Mesenchymal stem cell (in vitro differentiated cells and primary cell): ENCODE results near the gene MPZL1.

Source experiments
- DNase-seq: peaks from one replicate; pipeline ENCODE4 v3.0.0-alpha.2; 2013
- H2AFZ ChIP-seq: one replicate; pipeline ENCODE4 v1.6.1; 2013; ENCODE audit warnings: low read depth, mild to moderate bottlenecking, control low read depth, inconsistent platforms, low read length, moderate library complexity
- H2AK5ac ChIP-seq: 2 replicates; pipeline ENCODE4 v1.6.1; 2013; ENCODE audit warnings: low read length, moderate library complexity, mild to moderate bottlenecking, inconsistent platforms; ENCODE audit not compliant: severe bottlenecking
- H2BK120ac ChIP-seq: one replicate; pipeline ENCODE4 v1.6.1; 2013; ENCODE audit warnings: low read depth, mild to moderate bottlenecking, inconsistent platforms, low read length, moderate library complexity
- H2BK12ac ChIP-seq, 2 experiments: one replicate each; pipeline ENCODE4 v1.6.1; 2013; ENCODE audit warnings: inconsistent platforms in 2 of 2, low read length in 2 of 2, mild to moderate bottlenecking in 2 of 2, moderate library complexity in 2 of 2, control low read depth in 1 of 2
- H2BK15ac ChIP-seq: one replicate; pipeline ENCODE4 v1.6.1; 2013; ENCODE audit warnings: mild to moderate bottlenecking, low read depth, inconsistent platforms; ENCODE audit not compliant: poor library complexity, severe bottlenecking
- H2BK5ac ChIP-seq: 2 replicates; pipeline ENCODE4 v1.6.1; 2013; ENCODE audit warnings: low read depth, mild to moderate bottlenecking, low read length, control low read depth, inconsistent platforms; ENCODE audit not compliant: poor library complexity, severe bottlenecking
- H3K14ac ChIP-seq, 2 experiments: one replicate each; pipeline ENCODE4 v1.6.1; 2013; ENCODE audit warnings: inconsistent platforms in 2 of 2, low read length in 2 of 2, control low read depth in 1 of 2, mild to moderate bottlenecking in 1 of 2, moderate library complexity in 1 of 2
- H3K18ac ChIP-seq, 2 experiments: one replicate each; pipeline ENCODE4 v1.6.1; 2013; ENCODE audit warnings: inconsistent platforms in 2 of 2, low read length in 2 of 2, control low read depth in 1 of 2, low read depth in 1 of 2, mild to moderate bottlenecking in 1 of 2
- H3K23ac ChIP-seq, 2 experiments: one replicate each; pipeline ENCODE4 v1.6.1; 2013; ENCODE audit warnings: inconsistent platforms in 2 of 2, low read length in 2 of 2, mild to moderate bottlenecking in 2 of 2, moderate library complexity in 2 of 2, control low read depth in 1 of 2
- H3K27ac ChIP-seq: 2 replicates; pipeline ENCODE4 v1.5.1; 2013; ENCODE audit warnings: mild to moderate bottlenecking, moderate library complexity, low read length, control low read depth, inconsistent platforms; ENCODE audit not compliant: poor library complexity, severe bottlenecking
- H3K27me3 ChIP-seq, 2 experiments: 2 replicates each; pipeline versions ENCODE4 v1.6.1 to v1.7.0; 2013; ENCODE audit warnings: low read length in 2 of 2, mild to moderate bottlenecking in 2 of 2, moderate library complexity in 2 of 2, control low read depth in 1 of 2, inconsistent platforms in 1 of 2; ENCODE audit not compliant: control insufficient read depth in 1 of 2, insufficient read depth in 1 of 2
- H3K36me3 ChIP-seq, 2 experiments: 2 replicates each; pipeline versions ENCODE4 v1.6.1 to v1.7.0; 2013; ENCODE audit warnings: low read length in 2 of 2, control low read depth in 1 of 2, inconsistent platforms in 1 of 2, low read depth in 1 of 2, mild to moderate bottlenecking in 1 of 2; ENCODE audit not compliant: insufficient read depth in 2 of 2, control insufficient read depth in 1 of 2
- H3K4ac ChIP-seq, 2 experiments: one replicate each; pipeline ENCODE4 v1.6.1; 2013; ENCODE audit warnings: inconsistent platforms in 2 of 2, low read length in 2 of 2, mild to moderate bottlenecking in 2 of 2, moderate library complexity in 2 of 2, control low read depth in 1 of 2, low read depth in 1 of 2
- H3K4me1 ChIP-seq: 2 replicates; pipeline ENCODE4 v1.6.1; 2013; ENCODE audit warnings: low read depth, low read length, control low read depth; ENCODE audit not compliant: control insufficient read depth, insufficient read depth
- H3K4me2 ChIP-seq: 2 replicates; pipeline ENCODE4 v1.6.1; 2013; ENCODE audit warnings: low read length, mild to moderate bottlenecking, inconsistent platforms; ENCODE audit not compliant: poor library complexity, severe bottlenecking
- H3K4me3 ChIP-seq, 2 experiments: 2 replicates each; pipeline versions ENCODE4 v1.5.1 to v1.7.0; 2013; ENCODE audit warnings: low read length in 2 of 2, mild to moderate bottlenecking in 2 of 2, control low read depth in 1 of 2, low read depth in 1 of 2; ENCODE audit not compliant: insufficient read depth in 1 of 2
- H3K79me1 ChIP-seq: replicated peaks from 2 replicates; pipeline ENCODE4 v1.6.1; 2013; ENCODE audit warnings: mild to moderate bottlenecking, control low read depth, low read length, inconsistent platforms; ENCODE audit not compliant: poor library complexity, severe bottlenecking
- H3K9ac ChIP-seq: 2 replicates; pipeline ENCODE4 v1.7.0; 2013; ENCODE audit warnings: mild to moderate bottlenecking, low read length, moderate library complexity
- H3K9me3 ChIP-seq: 2 replicates; pipeline ENCODE4 v1.7.0; 2013; ENCODE audit warnings: mild to moderate bottlenecking, low read length; ENCODE audit not compliant: control insufficient read depth
- H4K8ac ChIP-seq: one replicate; pipeline ENCODE4 v1.6.1; 2013; ENCODE audit warnings: inconsistent platforms, mild to moderate bottlenecking, low read length, moderate library complexity
- H4K91ac ChIP-seq: one replicate; pipeline ENCODE4 v1.6.1; 2013; ENCODE audit warnings: mild to moderate bottlenecking, low read length, inconsistent platforms
- WGBS: methylation state at CpG from one replicate; pipeline ENCODE4 v1.1.7; 2013; ENCODE audit warnings: mixed read lengths; 5-methylcytosine and 5-hydroxymethylcytosine counted together

The MPZL1 gene

GRCh38 chr1:167748906-167749305 lies 27.1 kb downstream of the MPZL1 start:
- no peak overlapping the region for H2BK12ac ChIP-seq
- no peaks in the 10 kb centered on the region for H3K79me1 ChIP-seq
- H2AFZ ChIP-seq = no peak overlapping the region
- no peak overlapping the region for H4K8ac ChIP-seq
- H3K27ac ChIP-seq = no peak overlapping the region
- no peak overlapping the region for H3K4me3 ChIP-seq
- no peak for DNase-seq
- H4K91ac ChIP-seq = no peak overlapping the region
- no peaks in the 10 kb centered on the region for H3K27me3 ChIP-seq
- H2BK120ac ChIP-seq = no peak overlapping the region
- no peak overlapping the region for H2AK5ac ChIP-seq
- H3K36me3 ChIP-seq = no peaks in the 10 kb centered on the region
- H3K4me2 ChIP-seq = no peak overlapping the region
- no peak overlapping the region for H3K14ac ChIP-seq
- H3K4ac ChIP-seq = no peak overlapping the region
- H3K4me1 ChIP-seq = peaks cover 11% of the 10 kb centered on the region
- H3K9me3 ChIP-seq = no peaks in the 10 kb centered on the region
- H3K9ac ChIP-seq = no peak overlapping the region
- no peak overlapping the region for H3K18ac ChIP-seq
- H3K23ac ChIP-seq = no peak overlapping the region
- no peak overlapping the region for H2BK15ac ChIP-seq
- no peak overlapping the region for H2BK5ac ChIP-seq

- Histone ChIP-seq H2BK15ac (no peak overlapping the region), H3K23ac (no peak overlapping the region)
Measured at GRCh38 chr1:167749741-167750140, 28.0 kb downstream of the MPZL1 start.

GRCh38 chr1:167750641-167751040 lies 28.9 kb downstream of the MPZL1 start:
- H3K27me3 ChIP-seq = no peaks in the 10 kb centered on the region

More at GRCh38 chr1:167749741-167750140, 28.0 kb downstream of the MPZL1 start:
- no peak overlapping the region for H3K9ac ChIP-seq
- no peak overlapping the region for H3K14ac ChIP-seq
- no peaks in the 10 kb centered on the region for H3K79me1 ChIP-seq
- peaks cover 11% of the 10 kb centered on the region for H3K4me1 ChIP-seq
- H2BK12ac ChIP-seq = no peak overlapping the region
- DNase-seq = no peak
- no peak overlapping the region for H3K4me3 ChIP-seq
- no peak overlapping the region for H3K18ac ChIP-seq
- no peaks in the 10 kb centered on the region for H3K27me3 ChIP-seq
- H2AFZ ChIP-seq = no peak overlapping the region
- H3K4me2 ChIP-seq = no peak overlapping the region
- H4K8ac ChIP-seq = no peak overlapping the region
- no peak overlapping the region for H3K27ac ChIP-seq
- no peak overlapping the region for H4K91ac ChIP-seq
- no peaks in the 10 kb centered on the region for H3K36me3 ChIP-seq
- H2AK5ac ChIP-seq = no peak overlapping the region
- H3K9me3 ChIP-seq = no peaks in the 10 kb centered on the region
- 93% methylated on average over 1 of the region's 2 CpGs for WGBS
- no peak overlapping the region for H3K4ac ChIP-seq
- no peak overlapping the region for H2BK5ac ChIP-seq
- H2BK120ac ChIP-seq = no peak overlapping the region

GRCh38 chr1:167751676-167752075 lies 29.9 kb downstream of the MPZL1 start:
- Histone ChIP-seq H2BK12ac (no peak overlapping the region), H3K9me3 (no peaks in the 10 kb centered on the region), H3K23ac (no peak overlapping the region), H2BK5ac (no peak overlapping the region), H3K4ac (no peak overlapping the region), H2AFZ (no peak overlapping the region), H2BK120ac (no peak overlapping the region), H4K8ac (no peak overlapping the region), H3K4me3 (peak overlapping the region in 1 of 2 experiments; percentile 67), H3K27ac (no peak overlapping the region), H3K36me3 (no peaks in the 10 kb centered on the region), H3K14ac (no peak overlapping the region), H3K18ac (no peak overlapping the region), H3K4me2 (no peak overlapping the region), H3K27me3 (no peaks in the 10 kb centered on the region), H3K79me1 (peaks cover 2% of the 10 kb centered on the region), H3K4me1 (peaks cover 8% of the 10 kb centered on the region), H4K91ac (no peak overlapping the region), H3K9ac (peak overlapping the region; percentile 73), H2BK15ac (no peak overlapping the region), H2AK5ac (no peak overlapping the region)
- no peak for DNase-seq
- WGBS = 98% methylated on average over 1 of the region's 1 CpG

More at GRCh38 chr1:167750641-167751040, 28.9 kb downstream of the MPZL1 start:
- DNase-seq = no peak
- Histone ChIP-seq H3K14ac (no peak overlapping the region), H3K18ac (no peak overlapping the region), H4K91ac (no peak overlapping the region), H2BK120ac (no peak overlapping the region), H3K36me3 (no peaks in the 10 kb centered on the region), H2BK12ac (no peak overlapping the region), H3K9ac (no peak overlapping the region), H2BK15ac (no peak overlapping the region), H2AK5ac (no peak overlapping the region), H3K4me2 (no peak overlapping the region), H2AFZ (no peak overlapping the region), H3K79me1 (peaks cover 2% of the 10 kb centered on the region), H4K8ac (no peak overlapping the region), H3K4me3 (no peak overlapping the region), H3K9me3 (no peaks in the 10 kb centered on the region), H3K4me1 (peaks cover 9% of the 10 kb centered on the region), H2BK5ac (no peak overlapping the region), H3K4ac (no peak overlapping the region), H3K23ac (no peak overlapping the region), H3K27ac (no peak overlapping the region)
- 100% methylated on average over 1 of the region's 2 CpGs for WGBS
